ENCODE measurements around the gene COL9A1. TPM values are rescaled to one million over a fixed set of nuclear protein-coding genes. Genes with fewer than 3 reads are reported as not detected.

COL9A1 gene
- total RNA-seq, 1 experiment from 2014 or later, result 7.8 TPM

- H4K8ac ChIP-seq (replicated peaks; ENCODE audit: insufficient read length, low read depth, low read length), result no peak overlapping the region
- H3K14ac ChIP-seq (ENCODE audit: insufficient read depth, low read length), result no peak overlapping the region
- no peak overlapping the region for H2BK120ac ChIP-seq (ENCODE audit: low read depth, low read length, poor library complexity, severe bottlenecking)
- no peak overlapping the region for H3K27ac ChIP-seq (ENCODE audit: insufficient read length, low read depth, low read length)
- Mint-ChIP-seq H3K36me3 (ENCODE audit: insufficient read depth in 1 of 3, low read depth in 3 of 3) (peaks cover 0 to 14% (median 9%) of the 10 kb centered on the region in 3 experiments; a peak in 4 of 7 replicates), H3K4me3 (no peak overlapping the region), H3K27me3 (ENCODE audit: low read depth) (peaks cover 27% of the 10 kb centered on the region), H3K9me3 (peaks cover 6 to 8% of the 10 kb centered on the region in 2 experiments; a peak in 4 of 5 replicates), H3K4me1 (peaks cover 7 to 18% of the 10 kb centered on the region in 2 experiments), H3K27ac (no peak overlapping the region)
- H3K4me1 ChIP-seq (ENCODE audit: insufficient read depth, low read length), result no peaks in the 10 kb centered on the region; the same call in 1 of the 2 replicates
- H4K5ac ChIP-seq (ENCODE audit: insufficient read length, low read depth, low read length), result no peak overlapping the region
- peaks cover 3% of the 10 kb centered on the region for H3K23me2 ChIP-seq (ENCODE audit: insufficient read length, low read depth, low read length, poor library complexity, severe bottlenecking)
- no peak overlapping the region for H3K4ac ChIP-seq (ENCODE audit: low read depth, low read length)
- H3K9ac ChIP-seq (ENCODE audit: extremely low read depth, insufficient read length, low read length), result no peak overlapping the region
- H2BK15ac ChIP-seq (ENCODE audit: low read depth, low read length), result no peak overlapping the region
- H3K4me2 ChIP-seq (ENCODE audit: insufficient read depth, insufficient read length, low read length), result no peak overlapping the region
- H2BK5ac ChIP-seq (ENCODE audit: insufficient read length, low read length), result no peak overlapping the region
- H3K9me3 ChIP-seq (ENCODE audit: control insufficient read depth, low read depth, low read length), result no peaks in the 10 kb centered on the region
- TF ChIP-seq CTCF (conservative IDR thresholded peaks at IDR 0.05), result no peak
- no peak overlapping the region for H3T11ph ChIP-seq (ENCODE audit: low read length)
- no peak overlapping the region for H3K18ac ChIP-seq (ENCODE audit: insufficient read length, low read depth, low read length)
- H4K20me1 ChIP-seq (ENCODE audit: control insufficient read depth, insufficient read depth, insufficient read length), result no peaks in the 10 kb centered on the region
- no peak for DNase-seq
- H3K79me1 ChIP-seq (ENCODE audit: insufficient read depth, low read depth, low read length, poor library complexity, severe bottlenecking), result no peaks in the 10 kb centered on the region
- no peak overlapping the region for H3K23ac ChIP-seq (ENCODE audit: insufficient read length, low read depth, low read length)
- no peak overlapping the region for H3K56ac ChIP-seq (ENCODE audit: insufficient read length, low read depth, low read length)
- no peak overlapping the region for H4K91ac ChIP-seq (ENCODE audit: insufficient read length, low read depth, low read length)
- H2BK20ac ChIP-seq (ENCODE audit: low read depth, low read length, poor library complexity, severe bottlenecking), result no peak overlapping the region
- H3K79me2 ChIP-seq (ENCODE audit: insufficient read depth, low read length), result no peaks in the 10 kb centered on the region
- H2AK5ac ChIP-seq (ENCODE audit: insufficient read length, low read length), result no peak overlapping the region
- H2BK12ac ChIP-seq (ENCODE audit: insufficient read length, low read depth, low read length), result no peak overlapping the region
- no CpG with 5 or more reads among the region's 2 CpGs for WGBS (ENCODE audit: extremely low coverage, insufficient read length, low lambda C conversion rate)
- peaks cover 6% of the 10 kb centered on the region; the same call in 1 of the 2 replicates for H3K27me3 ChIP-seq (ENCODE audit: insufficient read depth, low read length)
- H2AFZ ChIP-seq (ENCODE audit: low read length), result no peak overlapping the region
Observed at GRCh38 chr6:70277470-70277869, 25.4 kb downstream of the COL9A1 start.

Measured in H9 (cell line).